Activated naive CD8-positive, alpha-beta T cell treated with anti-CD3 and anti-CD28 coated beads for 36 hours (primary cell): ENCODE results near the gene STAT2. TPM values are rescaled to one million over a fixed set of nuclear protein-coding genes. Genes with fewer than 3 reads are reported as not detected.
A peak's percentile ranks its signal among the peaks of the same experiment; 100 is the strongest.

Source experiments
- DNase-seq: peaks from one replicate; pipeline ENCODE4 v3.0.0; 2021
- H3K27ac Mint-ChIP-seq: one replicate; pipeline ENCODE4 v1.8.0; 2022; ENCODE audit warnings: mild to moderate bottlenecking, moderate library complexity, mixed read lengths
- H3K27me3 Mint-ChIP-seq: one replicate; pipeline ENCODE4 v1.8.0; 2022; ENCODE audit warnings: mild to moderate bottlenecking, mixed read lengths
- H3K36me3 Mint-ChIP-seq: one replicate; pipeline ENCODE4 v1.8.0; 2021; ENCODE audit warnings: mild to moderate bottlenecking, mixed read lengths
- H3K4me1 Mint-ChIP-seq: one replicate; pipeline ENCODE4 v1.8.0; 2021; ENCODE audit warnings: mixed read lengths
- H3K4me3 Mint-ChIP-seq: one replicate; pipeline ENCODE4 v1.8.0; 2022; ENCODE audit warnings: mild to moderate bottlenecking, moderate library complexity, mixed read lengths
- H3K9me3 Mint-ChIP-seq: one replicate; pipeline ENCODE4 v1.8.0; 2022; ENCODE audit warnings: mixed read lengths
- total RNA-seq, 2 experiments: library from RNA; stranded (reverse); gene quantifications; one replicate each; pipeline ENCODE4 v1.2.3, GENCODE V29; 2021

The STAT2 gene
- total RNA-seq, 2 experiments from 2014 or later: 101 to 102 TPM

GRCh38 chr12:56321027-56321426 is 38.9 kb downstream of the STAT2 start:
- H3K4me3 Mint-ChIP-seq: no peak overlapping the region
- H3K9me3 Mint-ChIP-seq: no peaks in the 10 kb centered on the region
- DNase-seq: no peak
- H3K4me1 Mint-ChIP-seq: peaks cover 7% of the 10 kb centered on the region
- H3K27ac Mint-ChIP-seq: no peak overlapping the region
- peaks cover 6% of the 10 kb centered on the region for H3K36me3 Mint-ChIP-seq
- no peaks in the 10 kb centered on the region for H3K27me3 Mint-ChIP-seq

GRCh38 chr12:56317675-56318074 is 42.2 kb downstream of the STAT2 start:
- no peak for DNase-seq
- no peaks in the 10 kb centered on the region for H3K27me3 Mint-ChIP-seq
- peaks cover 14% of the 10 kb centered on the region for H3K4me1 Mint-ChIP-seq
- H3K36me3 Mint-ChIP-seq: peaks cover 22% of the 10 kb centered on the region
- H3K9me3 Mint-ChIP-seq: no peaks in the 10 kb centered on the region
- H3K4me3 Mint-ChIP-seq: no peak overlapping the region
- H3K27ac Mint-ChIP-seq: peak overlapping the region; percentile 35

GRCh38 chr12:56315622-56316473 is 44.1 kb downstream of the STAT2 start, which contains the start of gene CNPY2:
TSS of gene CNPY2 (minus strand) at chr12:56315988. CDS start at chr12:56315217, 771 bp downstream.
- H3K4me1 Mint-ChIP-seq: peaks cover 17% of the 10 kb centered on the region
- peak within 1 kb of the TSS; percentile 97 for H3K27ac Mint-ChIP-seq
- peaks cover 23% of the 10 kb centered on the region for H3K36me3 Mint-ChIP-seq
- H3K4me3 Mint-ChIP-seq: peak within 1 kb of the TSS; percentile 98
- DNase-seq: peak; percentile 93
- H3K9me3 Mint-ChIP-seq: no peaks in the 10 kb centered on the region
- H3K27me3 Mint-ChIP-seq: no peaks in the 10 kb centered on the region

GRCh38 chr12:56315249-56315621 is 44.7 kb downstream of the STAT2 start:
- H3K4me1 Mint-ChIP-seq: peaks cover 17% of the 10 kb centered on the region
- DNase-seq: no peak
- peak overlapping the region; percentile 98 for H3K4me3 Mint-ChIP-seq
- H3K27ac Mint-ChIP-seq: peak overlapping the region; percentile 97
- H3K27me3 Mint-ChIP-seq: no peaks in the 10 kb centered on the region
- H3K9me3 Mint-ChIP-seq: no peaks in the 10 kb centered on the region
- peaks cover 24% of the 10 kb centered on the region for H3K36me3 Mint-ChIP-seq

- H3K27ac Mint-ChIP-seq: no peak overlapping the region
- no peak for DNase-seq
- peaks cover 23% of the 10 kb centered on the region for H3K36me3 Mint-ChIP-seq
- H3K9me3 Mint-ChIP-seq: no peaks in the 10 kb centered on the region
- no peak overlapping the region for H3K4me3 Mint-ChIP-seq
- no peaks in the 10 kb centered on the region for H3K27me3 Mint-ChIP-seq
- peaks cover 10% of the 10 kb centered on the region for H3K4me1 Mint-ChIP-seq
These were observed 48.9 kb downstream of the STAT2 start for GRCh38 chr12:56311003-56311402.

- Mint-ChIP-seq H3K36me3 (peaks cover 7% of the 10 kb centered on the region), H3K4me3 (no peak overlapping the region), H3K27ac (no peak overlapping the region), H3K4me1 (peaks cover 3% of the 10 kb centered on the region), H3K27me3 (no peaks in the 10 kb centered on the region), H3K9me3 (no peaks in the 10 kb centered on the region)
- DNase-seq: no peak
These were observed 51.2 kb downstream of the STAT2 start for GRCh38 chr12:56308714-56309113.

- H3K27me3 Mint-ChIP-seq: no peaks in the 10 kb centered on the region
- H3K4me1 Mint-ChIP-seq: peaks cover 4% of the 10 kb centered on the region
- H3K36me3 Mint-ChIP-seq: peaks cover 7% of the 10 kb centered on the region
- H3K4me3 Mint-ChIP-seq: no peak overlapping the region
- DNase-seq: no peak
- no peak overlapping the region for H3K27ac Mint-ChIP-seq
- no peaks in the 10 kb centered on the region for H3K9me3 Mint-ChIP-seq
These were observed 52.5 kb downstream of the STAT2 start for GRCh38 chr12:56307221-56307965.

GRCh38 chr12:56304872-56305590 is 54.9 kb downstream of the STAT2 start:
- Mint-ChIP-seq H3K36me3 (peaks cover 5% of the 10 kb centered on the region), H3K9me3 (no peaks in the 10 kb centered on the region), H3K4me3 (no peak overlapping the region), H3K27ac (no peak overlapping the region), H3K4me1 (peaks cover 15% of the 10 kb centered on the region), H3K27me3 (no peaks in the 10 kb centered on the region)
- no peak for DNase-seq

- peaks cover 15% of the 10 kb centered on the region for H3K4me1 Mint-ChIP-seq
- no peaks in the 10 kb centered on the region for H3K9me3 Mint-ChIP-seq
- H3K4me3 Mint-ChIP-seq: no peak overlapping the region
- H3K27ac Mint-ChIP-seq: no peak overlapping the region
- no peak for DNase-seq
- peaks cover 7% of the 10 kb centered on the region for H3K36me3 Mint-ChIP-seq
- H3K27me3 Mint-ChIP-seq: no peaks in the 10 kb centered on the region
These were observed 55.6 kb downstream of the STAT2 start for GRCh38 chr12:56304276-56304675.

- no peak for DNase-seq
- H3K4me3 Mint-ChIP-seq: peak overlapping the region; percentile 97
- peaks cover 46% of the 10 kb centered on the region for H3K4me1 Mint-ChIP-seq
- peaks cover 32% of the 10 kb centered on the region for H3K36me3 Mint-ChIP-seq
- H3K9me3 Mint-ChIP-seq: no peaks in the 10 kb centered on the region
- H3K27ac Mint-ChIP-seq: peak overlapping the region; percentile 97
- no peaks in the 10 kb centered on the region for H3K27me3 Mint-ChIP-seq
These were observed 59.1 kb downstream of the STAT2 start for GRCh38 chr12:56300644-56301464.

GRCh38 chr12:56299853-56300643 is 59.9 kb downstream of the STAT2 start, which contains the start of gene CS:
TSS of gene CS (minus strand) at chr12:56300330. CDS start at chr12:56300201, 129 bp downstream.
- H3K4me3 Mint-ChIP-seq: peak within 1 kb of the TSS; percentile 97
- DNase-seq: peak; percentile 99
- no peaks in the 10 kb centered on the region for H3K27me3 Mint-ChIP-seq
- H3K9me3 Mint-ChIP-seq: no peaks in the 10 kb centered on the region
- H3K36me3 Mint-ChIP-seq: peaks cover 32% of the 10 kb centered on the region
- H3K27ac Mint-ChIP-seq: peak within 1 kb of the TSS; percentile 97
- peaks cover 47% of the 10 kb centered on the region for H3K4me1 Mint-ChIP-seq

- Mint-ChIP-seq H3K27ac (peak overlapping the region; percentile 97), H3K4me1 (peaks cover 49% of the 10 kb centered on the region), H3K4me3 (peak overlapping the region; percentile 97), H3K27me3 (no peaks in the 10 kb centered on the region), H3K9me3 (no peaks in the 10 kb centered on the region), H3K36me3 (peaks cover 32% of the 10 kb centered on the region)
- peak; percentile 10 for DNase-seq
These were observed 60.5 kb downstream of the STAT2 start for GRCh38 chr12:56299308-56299852.

- H3K4me3 Mint-ChIP-seq: peak overlapping the region; percentile 97
- peaks cover 34% of the 10 kb centered on the region for H3K36me3 Mint-ChIP-seq
- no peaks in the 10 kb centered on the region for H3K27me3 Mint-ChIP-seq
- no peak for DNase-seq
- no peaks in the 10 kb centered on the region for H3K9me3 Mint-ChIP-seq
- peaks cover 53% of the 10 kb centered on the region for H3K4me1 Mint-ChIP-seq
- peak overlapping the region; percentile 97 for H3K27ac Mint-ChIP-seq
These were observed 61.1 kb downstream of the STAT2 start for GRCh38 chr12:56298828-56299227.
